SH-SY5Y (cell line): Measurements from ENCODE around the gene TBC1D19.

ENCODE experiments used
- GATA2 ChIP-seq: IDR thresholded peaks from 2 replicates; pipeline ENCODE4 v1.6.1; 2011; ENCODE audit warnings: mild to moderate bottlenecking, low read depth, low read length
- GATA3 ChIP-seq: IDR thresholded peaks from 2 replicates; pipeline ENCODE4 v1.6.1; 2011; ENCODE audit warnings: low read depth, mild to moderate bottlenecking, low read length, moderate library complexity

- no peak for TF ChIP-seq GATA3
- TF ChIP-seq GATA2, result no peak
Measured at GRCh38 chr4:26558166-26558895, 25.6 kb upstream of the TBC1D19 start.
